HG02798 (cell line): ENCODE data around the gene ERN1.

Experiments used
- ATAC-seq: cut with Tn5 transposase; IDR thresholded peaks from one replicate; pipeline ENCODE4 v1.9.1; 2021; ENCODE audit warnings: mild to moderate bottlenecking; ENCODE audit not compliant: unreplicated experiment, poor library complexity

ERN1 gene

DNA sequence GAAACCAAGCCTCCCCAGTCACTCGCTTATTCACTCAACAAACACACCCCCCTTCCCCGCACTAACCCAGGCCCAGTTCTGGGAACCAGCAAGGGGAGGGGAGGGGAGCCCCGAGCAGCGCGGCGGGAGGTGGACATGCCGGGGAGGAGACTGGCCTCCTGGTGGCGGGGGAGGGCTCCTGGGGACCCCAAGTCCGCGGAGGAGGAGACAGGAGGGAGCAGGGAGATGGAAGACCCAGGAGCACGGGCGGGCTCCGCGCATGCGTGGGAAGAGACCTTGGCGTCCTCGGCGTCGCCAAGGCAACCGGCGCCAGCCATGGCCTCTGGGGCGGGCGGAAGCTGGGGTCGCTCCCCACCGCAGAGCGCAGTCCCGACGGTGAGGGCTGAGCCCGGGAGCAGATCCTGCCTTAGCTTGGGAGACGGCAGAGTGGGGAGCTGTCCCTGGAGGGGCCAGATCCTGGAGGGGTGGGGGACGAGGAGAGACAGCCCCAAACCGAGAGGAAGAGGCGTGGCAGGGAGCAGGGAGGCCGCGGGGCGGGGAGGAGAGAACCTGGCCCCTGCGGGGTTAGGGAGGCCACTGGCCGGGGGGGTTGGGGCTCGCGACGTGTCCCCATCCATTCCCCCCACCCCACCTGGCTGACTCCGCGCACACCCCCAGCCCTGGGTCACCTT, 131.8 kb downstream of the ERN1 start, which contains the start of gene PRR29:
Gene PRR29 (plus strand): TSS at position 302 of the 671 bp plus-strand sequence. CDS start 14 bp downstream, at position 316.
- peak; percentile 65 for ATAC-seq

DNA sequence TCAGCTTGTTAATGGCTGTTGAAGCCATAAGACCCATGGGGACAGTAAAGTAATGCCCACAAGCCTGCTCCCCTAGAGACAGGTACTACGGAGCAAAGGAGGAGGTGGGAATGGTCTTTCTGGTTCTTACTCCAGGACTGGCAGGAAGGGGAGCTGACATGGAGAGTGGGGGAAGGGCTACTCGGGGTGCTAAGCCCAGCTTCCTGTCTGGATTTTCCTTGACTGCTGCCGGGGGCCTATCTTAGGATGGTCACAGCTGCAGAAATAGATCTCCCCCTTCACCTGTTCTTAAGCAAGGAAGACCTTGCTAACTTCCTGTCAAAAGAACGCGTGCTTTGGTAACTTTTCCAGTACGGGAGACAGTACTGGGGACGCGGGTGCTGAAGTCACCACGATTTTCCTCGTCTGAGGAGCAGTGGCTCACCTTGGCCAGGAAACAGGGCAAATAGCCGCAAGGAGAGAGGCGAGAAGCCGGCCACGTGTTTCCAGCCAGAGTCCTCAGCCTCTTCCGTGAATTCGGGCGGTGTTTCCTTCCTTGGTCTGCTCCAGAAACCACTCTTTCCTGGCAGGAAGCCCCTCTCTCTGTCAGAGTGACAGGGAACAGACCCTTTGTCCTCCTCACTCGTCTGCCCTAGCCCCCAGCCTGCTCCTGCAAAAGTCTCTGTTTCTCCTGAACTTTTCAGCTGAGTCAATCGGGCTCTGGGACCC, 132.4 kb downstream of the ERN1 start:
- no peak for ATAC-seq

DNA sequence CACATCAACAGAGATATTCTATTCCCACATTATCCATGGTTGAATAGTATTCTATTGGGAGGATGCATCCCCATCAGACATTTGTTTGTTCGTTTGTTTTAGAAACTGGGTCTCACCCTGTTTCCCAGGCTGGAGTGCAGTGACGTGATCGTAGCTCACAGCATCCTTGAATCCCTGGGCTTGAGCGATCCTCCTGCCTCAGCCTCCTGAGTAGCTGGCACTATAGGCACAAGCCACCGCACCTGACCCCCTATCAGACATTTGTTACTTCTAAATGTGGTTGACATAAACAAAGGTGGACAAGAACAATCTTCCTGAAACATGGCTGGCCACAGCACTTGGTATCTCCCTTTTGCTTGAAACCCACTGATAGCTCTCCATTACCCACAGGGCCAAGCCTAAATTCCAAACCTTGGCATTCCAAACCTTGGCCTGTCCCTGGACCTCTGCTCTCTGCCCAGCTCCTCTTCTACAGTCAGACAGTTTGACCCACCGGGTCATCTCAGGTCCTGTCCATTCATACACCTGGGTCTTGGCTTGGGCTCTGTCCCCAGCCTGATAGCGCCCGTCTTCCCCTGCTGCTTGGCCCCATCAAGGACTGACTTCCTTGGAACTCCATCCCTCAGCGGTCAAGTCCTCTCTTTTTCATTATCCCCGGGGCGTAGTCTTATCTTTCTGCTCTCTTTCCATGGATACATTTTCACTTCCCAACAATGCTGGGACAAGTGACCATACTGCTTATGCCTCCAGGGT, 133.3 kb downstream of the ERN1 start:
- no peak for ATAC-seq

DNA sequence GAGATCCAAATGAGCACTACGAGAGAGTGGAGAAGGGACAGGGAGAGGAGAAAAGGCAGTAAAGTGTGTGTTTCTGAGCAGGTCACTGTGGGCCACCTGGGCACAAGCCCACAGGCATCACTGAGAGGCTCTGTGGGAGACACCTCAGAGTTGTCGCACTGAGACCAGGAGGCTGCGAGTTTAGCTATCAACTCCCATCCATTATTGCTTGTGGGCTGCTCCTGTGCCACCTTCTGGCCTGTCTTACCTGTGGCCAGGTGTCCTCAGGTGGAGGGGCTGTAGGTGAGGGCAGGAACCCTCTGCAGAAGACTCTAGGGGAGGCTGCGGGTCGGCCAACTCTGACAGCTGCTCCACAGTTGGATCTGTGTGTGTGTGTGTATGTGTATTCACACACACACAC, 134.3 kb downstream of the ERN1 start:
- no peak for ATAC-seq

DNA sequence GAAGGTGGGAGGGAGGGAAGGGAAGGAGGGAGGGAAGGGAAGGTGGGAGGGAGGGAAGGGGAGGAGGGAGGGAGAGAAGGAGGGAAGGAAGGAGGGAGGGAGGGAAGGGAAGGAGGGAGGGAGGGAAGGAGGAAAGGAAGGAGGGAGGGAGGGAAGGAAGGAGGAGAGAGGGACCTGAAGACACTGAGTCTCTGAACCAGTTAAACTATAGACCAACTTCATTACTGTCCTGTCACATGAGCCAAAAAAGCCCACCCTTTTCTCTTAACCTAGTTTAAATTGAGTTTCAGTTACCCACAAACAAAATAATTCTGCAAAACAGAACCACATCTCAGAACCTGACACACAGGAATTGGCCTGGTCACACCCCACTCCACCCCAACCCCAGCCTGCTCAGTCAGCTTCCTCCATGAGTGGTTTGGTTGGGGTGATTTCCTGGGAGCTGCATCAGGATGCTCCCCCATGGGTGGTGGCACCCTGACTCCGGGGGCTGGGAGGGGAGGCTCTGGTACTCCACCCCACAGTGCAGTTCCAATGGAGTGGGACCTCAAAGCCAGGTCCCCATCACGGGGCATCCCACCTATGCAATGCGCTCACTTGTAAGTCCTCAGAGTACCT, 136.5 kb downstream of the ERN1 start:
- no peak for ATAC-seq

DNA sequence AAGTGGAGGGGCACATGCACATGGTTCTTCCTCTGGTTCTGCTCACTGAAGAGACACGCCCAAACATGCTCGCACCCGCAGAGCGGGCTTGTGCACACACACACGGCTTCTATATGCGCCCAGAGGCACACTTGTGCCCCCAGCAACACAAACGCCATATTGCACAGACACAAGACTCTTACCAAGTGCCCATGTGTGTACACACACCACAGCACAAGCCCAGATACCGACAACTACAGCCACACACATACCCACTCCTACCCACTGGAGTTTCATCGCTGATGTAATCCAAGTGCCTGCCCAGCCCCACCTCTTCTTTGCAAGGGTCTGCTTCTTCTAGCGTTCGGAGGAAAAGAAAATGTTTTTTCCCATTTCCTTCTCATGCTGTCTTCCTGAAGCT, 138.3 kb downstream of the ERN1 start:
- no peak for ATAC-seq

DNA sequence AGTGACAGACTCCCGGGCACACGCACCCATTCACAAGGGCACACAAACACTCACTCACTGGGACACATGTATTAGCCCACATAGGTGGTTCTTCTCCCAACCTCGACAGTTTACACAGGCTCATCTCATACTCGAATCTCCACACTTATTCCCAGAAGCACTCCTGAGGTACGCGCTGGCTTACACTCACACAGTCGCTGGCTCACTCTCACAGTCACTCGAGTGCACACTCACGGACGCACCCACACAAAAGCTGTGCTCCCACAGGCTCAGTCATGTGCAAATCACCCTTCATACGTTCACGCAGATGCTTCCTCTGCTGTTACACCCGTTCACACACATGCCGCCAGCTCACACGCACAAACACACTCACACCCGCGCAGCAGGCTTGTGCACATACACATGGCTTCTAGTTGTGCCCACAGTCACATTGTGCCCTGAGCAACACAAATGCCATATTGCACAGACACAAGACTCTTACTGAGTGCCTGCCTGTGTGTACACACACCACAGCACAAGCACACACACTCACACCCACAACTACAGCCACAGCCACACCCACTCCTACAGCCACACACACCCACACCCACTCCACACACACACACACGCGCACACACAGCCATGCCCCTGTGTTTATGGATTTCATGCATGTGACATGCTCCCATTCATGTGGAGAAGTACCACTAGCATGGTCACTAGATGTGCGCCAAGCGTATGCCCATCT, 140.2 kb downstream of the ERN1 start:
- no peak for ATAC-seq
